DMS 273 treated with DMSO at 0.1 percent for 48 hours (cell line): ENCODE results near the gene DLGAP1.

Experiments used
- DNase-seq: peaks from one replicate; lab custom pipeline; 2025; lab: John Stamatoyannopoulos, UW

DLGAP1 gene

DNA sequence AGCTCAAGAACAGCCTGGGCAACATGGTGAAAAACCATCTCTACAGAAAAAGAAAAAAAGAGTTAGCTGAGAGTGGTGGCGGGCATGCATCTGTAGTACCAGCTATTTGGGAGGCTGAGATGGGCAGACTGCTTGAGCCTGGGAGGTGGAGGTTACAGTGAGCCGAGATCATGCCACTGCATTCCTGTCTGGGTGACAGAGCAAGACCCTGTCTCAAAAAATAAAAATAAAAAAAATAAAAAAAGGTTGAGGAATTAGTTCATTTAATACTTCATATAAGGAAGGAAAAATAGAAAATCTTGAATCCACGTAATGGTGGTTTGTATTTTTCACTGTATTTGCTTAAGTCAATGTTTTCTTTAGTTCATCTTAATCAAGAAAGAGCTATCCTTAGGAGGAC lies 763.4 kb downstream of the DLGAP1 start:
- no peak for DNase-seq

DNA sequence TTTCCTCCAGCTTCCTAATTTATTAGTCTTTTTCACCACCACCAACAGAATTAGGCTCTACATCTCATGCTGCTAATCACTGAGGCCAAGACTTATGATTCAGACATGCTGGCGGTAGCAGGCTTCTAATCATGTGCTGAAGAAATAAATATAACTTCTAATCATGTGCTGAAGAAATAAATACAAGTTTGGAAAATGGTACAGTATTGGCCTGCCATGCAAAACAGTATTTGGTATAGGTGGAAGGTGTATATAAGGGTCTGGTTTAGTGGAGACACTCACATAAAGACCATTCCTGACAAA lies 764.4 kb downstream of the DLGAP1 start:
- no peak for DNase-seq

GRCh38 chr18:3689986-3690763 lies 764.9 kb downstream of the DLGAP1 start:
- DNase-seq = no peak

- DNase-seq = no peak
Observed at GRCh38 chr18:3689091-3689490, 766.0 kb downstream of the DLGAP1 start.

DNA sequence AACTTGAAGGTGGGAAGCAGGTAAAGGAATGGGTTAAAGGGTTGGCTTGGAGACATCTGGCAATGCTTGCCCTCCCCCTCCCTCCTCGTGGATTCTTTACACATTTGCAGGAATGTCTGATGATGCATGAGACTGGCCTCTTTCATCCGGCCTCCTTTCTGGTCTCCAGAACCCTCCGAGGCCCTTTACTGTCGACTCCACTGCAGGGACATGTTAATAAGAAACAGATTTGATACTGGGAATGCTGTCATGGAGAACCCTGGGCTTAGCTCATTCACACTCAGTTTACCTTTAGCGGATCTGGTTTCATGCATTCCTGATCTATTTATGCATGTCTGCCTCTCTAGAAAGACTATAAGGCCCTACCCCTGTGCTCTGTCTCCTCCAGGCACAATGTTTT lies 766.4 kb downstream of the DLGAP1 start:
- no peak for DNase-seq

DNA sequence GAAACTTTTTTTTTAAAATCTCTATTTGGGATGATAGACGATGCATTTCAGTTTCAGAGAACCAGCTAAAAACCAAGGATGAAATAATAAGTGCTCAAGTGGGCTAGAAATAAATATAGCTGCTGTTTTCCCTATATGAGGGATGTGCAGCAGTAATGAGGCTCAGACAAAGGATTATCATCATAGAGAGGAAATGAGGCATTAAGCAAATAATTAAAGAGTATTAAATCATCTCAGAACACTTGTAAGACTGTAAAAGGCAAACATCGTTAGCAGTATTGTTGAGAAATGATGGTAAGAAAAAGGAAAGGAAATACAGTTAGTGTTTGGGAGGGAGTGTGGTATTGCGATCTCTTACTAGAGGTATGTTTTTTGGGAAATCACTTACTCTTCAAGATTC lies 771.6 kb downstream of the DLGAP1 start:
- no peak for DNase-seq

DNA sequence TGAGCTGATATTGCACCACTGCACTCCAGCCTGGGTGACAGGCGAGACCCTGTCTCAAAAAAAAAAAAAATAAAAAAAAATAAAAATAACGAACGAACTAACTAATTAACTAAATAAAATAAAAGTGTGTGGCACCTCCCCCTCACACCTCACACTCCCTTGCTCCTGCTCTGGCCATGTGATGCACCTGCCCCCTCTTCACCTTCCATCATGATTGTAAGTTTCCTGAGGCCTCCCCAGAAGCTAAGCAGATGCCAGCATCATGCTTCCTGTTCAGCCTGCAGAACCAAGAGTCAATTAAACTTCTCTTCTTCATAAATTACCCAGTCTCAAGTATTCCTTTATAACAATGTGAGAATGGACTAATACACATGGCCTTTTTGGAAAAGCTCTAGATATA lies 773.0 kb downstream of the DLGAP1 start:
- no peak for DNase-seq

GRCh38 chr18:3679241-3679640 lies 775.9 kb downstream of the DLGAP1 start:
- no peak for DNase-seq

DNA sequence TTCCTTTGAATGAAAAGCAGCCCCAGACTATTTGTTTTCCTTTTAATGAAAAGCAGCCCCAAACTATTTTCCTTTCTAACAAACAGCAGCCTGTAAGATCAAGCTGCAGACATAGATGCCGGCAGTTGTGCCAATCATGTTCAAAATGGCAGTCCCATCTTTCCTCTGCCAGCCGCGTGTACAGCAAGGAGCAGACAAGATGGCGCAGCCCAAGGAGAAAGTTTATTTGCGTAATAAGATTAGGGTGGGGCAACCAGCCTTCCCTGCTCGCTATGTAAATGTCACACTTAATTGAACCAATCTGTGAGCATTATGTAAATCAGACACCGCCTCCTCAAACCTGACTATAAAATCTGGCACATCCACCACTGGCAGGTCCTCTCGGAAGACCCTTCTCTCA lies 779.1 kb downstream of the DLGAP1 start:
- no peak for DNase-seq

DNA sequence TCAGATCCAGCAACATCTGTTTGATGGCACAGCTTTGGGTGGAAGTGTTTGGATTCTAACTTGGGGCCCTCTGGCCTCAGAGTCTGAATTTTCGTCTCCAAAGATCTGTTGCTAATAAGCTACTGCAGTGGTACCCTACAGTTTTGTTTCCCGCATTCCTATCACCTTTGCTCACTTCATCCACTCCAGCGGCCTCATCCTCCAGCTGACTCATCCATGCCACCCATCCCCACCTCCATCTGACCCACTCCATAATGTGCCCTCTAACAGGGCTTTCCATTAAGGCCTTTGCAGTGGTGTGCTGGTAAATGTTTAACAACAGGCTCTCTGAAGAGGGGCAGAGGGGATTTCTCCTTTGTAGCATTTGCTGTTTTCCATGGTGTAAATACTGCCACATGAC lies 779.7 kb downstream of the DLGAP1 start:
- DNase-seq = no peak

- no peak for DNase-seq
Observed at GRCh38 chr18:3671176-3671575, 783.9 kb downstream of the DLGAP1 start.

DNA sequence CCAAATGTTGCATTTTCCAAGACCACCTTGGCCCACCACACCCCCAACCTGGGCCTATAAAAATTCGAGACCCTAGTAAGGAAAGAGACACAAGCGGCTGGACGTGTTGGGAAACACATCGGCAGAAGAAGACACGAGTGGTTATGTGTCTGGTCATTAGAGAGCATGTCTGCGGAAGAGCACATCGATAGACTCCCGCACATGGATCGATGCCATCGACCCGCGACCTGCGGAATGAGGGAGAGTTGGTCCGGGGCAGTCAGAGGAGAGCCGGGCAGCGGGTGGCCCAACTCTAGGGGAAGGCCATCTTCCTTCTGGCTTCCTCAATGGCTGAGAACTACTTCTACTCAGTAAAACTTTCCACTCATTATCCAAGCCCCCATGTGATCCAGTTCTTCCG lies 785.7 kb downstream of the DLGAP1 start:
- no peak for DNase-seq

DNA sequence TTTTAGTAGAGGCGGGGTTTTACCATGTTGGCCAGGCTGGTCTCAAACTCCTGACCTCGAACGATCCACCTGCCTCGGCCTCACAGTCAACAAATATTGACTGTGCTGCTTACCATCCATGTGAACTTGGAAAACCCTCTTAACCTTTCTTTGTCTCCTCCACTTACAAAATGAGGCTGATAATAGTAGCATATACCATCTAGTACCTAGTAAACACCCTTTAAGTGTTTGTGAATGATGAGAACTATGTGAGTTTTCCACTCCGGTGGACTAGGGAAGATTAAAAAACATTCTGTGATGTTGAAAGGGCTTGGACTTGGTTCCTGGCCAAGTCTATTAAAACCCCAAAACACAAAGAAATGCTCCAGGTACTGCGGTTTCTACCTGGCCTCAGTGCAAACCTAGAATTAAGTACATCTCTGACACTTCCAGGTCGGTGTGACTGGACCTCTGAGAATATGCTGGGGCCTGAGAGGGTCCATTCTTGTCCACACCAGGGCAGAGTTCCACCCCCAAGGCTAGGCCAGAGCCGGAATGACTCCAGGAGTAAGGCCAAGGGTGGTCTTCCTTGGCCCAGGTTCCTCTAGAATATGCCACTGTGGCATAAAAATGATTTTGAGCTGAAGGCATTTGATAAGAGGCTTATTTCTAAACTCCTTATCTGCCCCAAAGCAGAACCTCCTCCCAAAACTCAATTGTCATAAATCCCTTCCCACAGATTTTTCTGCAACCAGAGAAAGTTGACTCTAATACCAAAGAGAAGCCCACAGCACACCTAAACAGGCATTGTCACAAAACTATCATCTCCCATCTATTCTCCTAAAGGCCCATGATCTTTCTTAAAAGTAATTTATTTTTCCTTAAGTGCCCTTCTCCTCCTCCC lies 787.6 kb downstream of the DLGAP1 start:
- no peak for DNase-seq

GRCh38 chr18:3666526-3667254 lies 788.4 kb downstream of the DLGAP1 start:
- DNase-seq = no peak

DNA sequence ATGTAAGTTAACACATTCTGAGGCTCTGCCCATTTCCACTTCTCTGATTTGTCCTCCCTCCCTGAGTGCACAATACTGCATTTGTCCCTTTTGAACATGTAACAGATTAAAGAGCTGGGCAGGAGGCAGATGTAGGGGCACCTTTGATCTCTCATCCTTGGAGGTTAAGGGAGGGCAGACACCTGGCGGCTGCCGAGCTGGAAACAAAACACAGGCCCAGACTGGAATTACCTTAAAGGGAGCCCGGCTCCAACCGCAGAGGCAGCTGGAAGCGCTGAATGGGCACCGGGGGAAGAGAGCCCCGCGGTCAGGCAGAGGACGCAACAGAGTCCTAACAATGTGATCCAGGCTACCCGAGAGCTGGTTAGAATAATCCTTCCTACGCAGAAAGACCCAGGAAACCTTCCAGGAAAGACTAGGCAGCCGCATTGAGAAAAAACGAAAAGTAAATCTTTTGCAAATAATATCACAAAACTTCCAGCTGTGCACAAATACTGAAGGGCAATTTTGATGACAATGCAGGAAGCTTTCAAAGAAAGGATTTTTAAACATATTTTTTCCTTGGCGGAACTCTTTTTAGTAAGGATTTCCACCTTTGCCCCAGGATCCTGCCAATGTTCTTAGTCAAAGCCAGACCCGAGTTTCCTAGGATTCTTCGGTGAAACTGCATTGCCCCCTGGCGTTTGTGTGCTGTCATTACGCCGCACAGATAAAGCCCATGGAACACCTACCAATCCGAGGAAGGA lies 789.2 kb downstream of the DLGAP1 start:
- DNase-seq = peak; percentile 7

- DNase-seq = no peak
Observed at GRCh38 chr18:3665204-3665603, 789.9 kb downstream of the DLGAP1 start.

DNA sequence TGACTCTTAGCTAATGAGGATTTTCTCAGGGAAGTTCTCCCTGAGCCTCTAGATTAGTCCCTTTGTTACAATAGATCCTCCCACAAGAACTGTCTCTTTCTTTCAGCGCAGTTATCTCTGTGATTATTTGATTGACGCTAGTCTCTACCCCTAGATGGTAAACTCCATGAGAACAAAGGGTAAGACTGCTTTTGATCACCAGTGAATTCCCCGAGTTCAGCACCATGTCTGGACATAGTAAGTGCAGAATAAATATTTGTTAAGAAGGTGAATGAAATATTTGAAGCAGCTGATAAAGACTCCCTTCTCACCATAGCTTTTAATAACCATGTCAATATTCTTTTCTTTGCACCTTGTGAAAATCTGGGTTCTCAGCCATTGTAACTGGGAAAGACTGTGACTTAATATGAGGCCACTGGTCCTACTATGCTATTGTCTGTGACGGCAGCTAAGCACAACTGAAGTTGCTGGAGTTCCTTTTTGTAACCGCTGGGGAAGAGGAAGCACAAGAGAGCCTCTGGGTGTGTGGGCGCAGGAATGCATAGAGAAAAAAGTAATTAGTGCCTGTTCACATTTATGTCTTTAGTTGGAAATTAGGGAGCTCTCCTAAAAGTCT lies 790.4 kb downstream of the DLGAP1 start:
- DNase-seq = no peak

DNA sequence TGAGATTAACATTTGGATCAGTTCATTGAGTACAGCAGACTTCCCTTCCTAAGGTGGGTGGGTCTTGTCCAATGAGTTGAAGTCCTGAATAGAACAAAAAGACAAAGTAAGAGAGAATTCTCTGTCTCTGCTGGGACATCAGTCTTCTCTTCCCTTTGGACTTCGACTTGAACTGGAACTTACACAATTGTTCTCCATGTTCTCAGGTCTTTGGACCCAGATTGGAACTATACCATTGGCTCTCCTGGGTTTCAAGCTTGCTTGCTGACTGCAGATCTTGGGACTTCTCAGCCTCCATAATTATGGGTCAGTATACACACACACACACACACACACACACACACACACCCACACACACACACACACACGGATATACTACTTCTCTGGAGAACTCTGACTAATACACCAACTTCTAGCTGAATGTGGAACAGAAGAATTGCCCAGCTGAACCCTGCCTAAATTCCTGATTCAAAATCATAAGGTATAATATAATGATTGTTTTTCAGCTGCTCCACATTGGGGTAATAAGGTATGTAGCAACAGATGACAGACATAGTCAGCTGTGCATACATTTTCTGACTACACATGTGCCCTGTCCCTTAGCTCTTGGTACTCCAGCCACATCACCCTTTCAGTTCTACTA lies 791.1 kb downstream of the DLGAP1 start:
- no peak for DNase-seq

GRCh38 chr18:3661989-3662388 lies 793.1 kb downstream of the DLGAP1 start:
- no peak for DNase-seq

- DNase-seq = no peak
Observed at GRCh38 chr18:3660739-3661515, 794.2 kb downstream of the DLGAP1 start.
